Type B pancreatic cell (in vitro differentiated cells): ENCODE data around the gene CTRB2. TPM values are rescaled to one million over a fixed set of nuclear protein-coding genes. Genes with fewer than 3 reads are reported as not detected.
"Not testable (repeated sequence)": the region's sequence is repeated elsewhere in the genome, so short reads cannot be mapped to it uniquely, and the experiment has no call there.

Experiments
- DNase-seq: peaks from one replicate; pipeline ENCODE4 v3.0.0; 2021; ENCODE audit warnings: mixed read lengths; ENCODE audit not compliant: unreplicated experiment; ENCODE audit errors: extremely low spot score
- H3K27ac Mint-ChIP-seq: 2 replicates; pipeline ENCODE4 v1.8.0; 2021; ENCODE audit warnings: mild to moderate bottlenecking, mixed read lengths
- H3K27me3 Mint-ChIP-seq: 2 replicates; pipeline ENCODE4 v1.8.0; 2021; ENCODE audit warnings: mixed read lengths
- H3K36me3 Mint-ChIP-seq: 2 replicates; pipeline ENCODE4 v1.8.0; 2021; ENCODE audit warnings: mixed read lengths
- H3K4me1 Mint-ChIP-seq: one replicate; pipeline ENCODE4 v1.8.0; 2021; ENCODE audit warnings: mixed read lengths; ENCODE audit not compliant: unreplicated experiment
- H3K4me3 Mint-ChIP-seq: 2 replicates; pipeline ENCODE4 v1.8.0; 2021; ENCODE audit warnings: mild to moderate bottlenecking, mixed read lengths
- H3K9me3 Mint-ChIP-seq: 2 replicates; pipeline ENCODE4 v1.8.0; 2021; ENCODE audit warnings: mixed read lengths
- CTCF ChIP-seq: fragments of 200-600 bp; sonication (generic); conservative IDR thresholded peaks from 2 replicates; pipeline ENCODE4 v1.5.0; 2021; ENCODE audit warnings: antibody characterized with exemption, mild to moderate bottlenecking
- total RNA-seq: library from RNA; stranded (reverse); gene quantifications from 2 replicates; pipeline ENCODE4 v1.2.1, GENCODE V29; 2021; ENCODE audit warnings: low replicate concordance

CTRB2 gene
- total RNA-seq, 1 donor from 2014 or later, result not detected

DNA sequence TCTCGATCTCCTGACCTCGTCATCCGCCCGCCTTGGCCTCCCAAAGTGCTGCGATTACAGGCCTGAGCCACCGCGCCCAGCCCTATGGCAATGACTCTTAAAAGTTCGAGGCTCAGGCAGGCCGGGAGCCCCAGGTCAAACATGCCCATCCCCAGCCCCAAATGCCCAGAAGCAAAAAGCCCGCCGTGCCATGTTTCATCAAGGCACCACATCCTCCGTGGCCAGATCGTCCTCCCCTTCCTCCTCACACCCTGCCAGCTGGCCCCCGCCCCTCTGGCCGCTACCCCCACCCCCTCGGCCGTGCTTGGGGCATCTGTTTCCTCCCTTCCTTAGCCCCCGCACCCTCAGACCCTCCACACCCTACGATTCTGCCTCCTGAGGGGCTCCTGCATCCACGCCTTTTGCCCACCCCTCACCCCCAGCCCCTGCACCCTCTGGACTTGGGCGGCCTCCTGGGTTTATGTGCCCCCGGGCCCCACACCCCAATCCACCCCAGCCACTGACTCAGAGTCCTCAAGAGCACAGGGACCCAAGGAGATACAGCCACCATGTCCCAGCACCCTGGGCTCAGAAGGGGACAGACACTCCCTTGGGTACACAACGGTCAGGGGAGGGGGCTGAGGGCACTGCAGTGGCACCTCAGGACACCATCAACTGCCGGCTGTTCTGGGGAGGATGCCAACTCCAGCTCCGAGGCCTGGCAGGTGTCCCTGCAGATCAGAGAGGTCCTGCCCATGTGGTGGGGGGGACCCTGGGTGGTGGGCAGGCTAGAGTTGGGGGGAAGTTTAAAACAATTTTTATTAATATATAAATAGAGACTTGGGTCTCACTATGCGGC is 18.9 kb upstream of the CTRB2 start:
- Mint-ChIP-seq H3K4me1 (no peaks in the 10 kb centered on the region), H3K4me3 (no peak overlapping the region), H3K27ac (no peak overlapping the region), H3K9me3 (no peaks in the 10 kb centered on the region), H3K36me3 (peaks cover 4% of the 10 kb centered on the region), H3K27me3 (no peaks in the 10 kb centered on the region)
- TF ChIP-seq CTCF, result no peak
- no peak for DNase-seq

- Mint-ChIP-seq H3K9me3 (no peaks in the 10 kb centered on the region), H3K4me1 (no peaks in the 10 kb centered on the region), H3K36me3 (no peaks in the 10 kb centered on the region), H3K27me3 (no peaks in the 10 kb centered on the region), H3K27ac (no peak overlapping the region), H3K4me3 (no peak overlapping the region)
- no peak for TF ChIP-seq CTCF
- no peak for DNase-seq
Observed at GRCh38 chr16:75225092-75225491, 18.1 kb upstream of the CTRB2 start.

- peak overlapping the region; percentile 64 for H3K27ac Mint-ChIP-seq
- no peak for TF ChIP-seq CTCF
- H3K4me1 Mint-ChIP-seq, result no peaks in the 10 kb centered on the region
- DNase-seq, result no peak
- H3K27me3 Mint-ChIP-seq, result no peaks in the 10 kb centered on the region
- H3K4me3 Mint-ChIP-seq, result no peak overlapping the region
- no peaks in the 10 kb centered on the region for H3K36me3 Mint-ChIP-seq
- H3K9me3 Mint-ChIP-seq, result no peaks in the 10 kb centered on the region
Observed at GRCh38 chr16:75224306-75225082, 17.5 kb upstream of the CTRB2 start.

GRCh38 chr16:75223129-75223528 is 16.2 kb upstream of the CTRB2 start:
- H3K4me3 Mint-ChIP-seq, H3K27ac Mint-ChIP-seq, H3K9me3 Mint-ChIP-seq, H3K27me3 Mint-ChIP-seq, DNase-seq, H3K4me1 Mint-ChIP-seq, H3K36me3 Mint-ChIP-seq: not testable (repeated sequence)

DNA sequence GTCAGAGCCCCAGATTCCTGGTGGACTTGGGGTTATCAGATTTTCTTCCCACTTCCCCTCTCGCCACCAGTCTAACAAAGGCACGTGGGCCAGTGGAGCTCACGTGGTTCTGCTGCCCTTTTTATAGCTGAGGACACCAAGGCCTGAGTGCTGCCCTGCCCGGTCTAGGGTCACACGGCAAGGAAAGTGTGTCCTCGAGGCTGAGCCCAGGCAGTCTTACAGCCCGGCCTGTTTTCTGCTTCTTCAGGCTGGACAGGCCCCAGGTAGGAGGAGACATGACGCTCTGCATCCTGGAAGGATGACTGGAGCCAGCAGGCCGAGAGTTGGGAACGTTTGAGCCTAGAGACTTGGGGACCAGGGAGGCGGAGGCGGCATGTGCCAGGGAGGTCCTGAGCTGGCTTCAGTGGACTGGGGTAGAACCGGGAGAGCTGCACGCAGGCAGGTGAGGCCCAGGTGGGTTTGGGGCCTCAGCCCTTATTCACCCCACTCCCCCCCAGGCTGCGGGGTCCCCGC is 15.4 kb upstream of the CTRB2 start:
- Mint-ChIP-seq H3K9me3 (no peaks in the 10 kb centered on the region), H3K27ac (no peak overlapping the region), H3K4me3 (no peak overlapping the region), H3K27me3 (no peaks in the 10 kb centered on the region), H3K36me3 (no peaks in the 10 kb centered on the region), H3K4me1 (no peaks in the 10 kb centered on the region)
- no peak for DNase-seq
- TF ChIP-seq CTCF, result no peak

- Mint-ChIP-seq H3K9me3 (no peaks in the 10 kb centered on the region), H3K27ac (no peak overlapping the region), H3K4me1 (no peaks in the 10 kb centered on the region), H3K27me3 (no peaks in the 10 kb centered on the region), H3K4me3 (no peak overlapping the region), H3K36me3 (no peaks in the 10 kb centered on the region)
- DNase-seq, result no peak
- TF ChIP-seq CTCF, result no peak
Observed at GRCh38 chr16:75219838-75220237, 12.9 kb upstream of the CTRB2 start.
